ENCODE measurements around the gene MAPKAPK2.

MAPKAPK2 gene

GRCh38 chr1:206706806-206707366 is 22.2 kb downstream of the MAPKAPK2 start:
- peaks cover 71% of the 10 kb centered on the region for H4K20me1 ChIP-seq (ENCODE audit: insufficient read depth, low read length, poor library complexity, severe bottlenecking)
- peaks cover 62% of the 10 kb centered on the region for H3K4me1 ChIP-seq (ENCODE audit: insufficient read depth, low read length, poor library complexity, severe bottlenecking)
- no peak overlapping the region for H3K4me3 ChIP-seq (ENCODE audit: low read length, poor library complexity, severe bottlenecking)
- no peaks in the 10 kb centered on the region; the same call in 1 of the 2 replicates for H3K36me3 ChIP-seq (ENCODE audit: insufficient read depth, low read length)
- TF ChIP-seq EZH2phosphoT487 (IDR thresholded peaks at IDR 0.05; ENCODE audit: borderline replicate concordance) (no peak), CTCF (conservative IDR thresholded peaks at IDR 0.05; ENCODE audit: low read length) (no peak)
- no peaks in the 10 kb centered on the region for H3K27me3 ChIP-seq (ENCODE audit: insufficient read depth, low read length, poor library complexity, severe bottlenecking)
- H3K4me2 ChIP-seq (ENCODE audit: low read depth, low read length, poor library complexity, severe bottlenecking), result no peak overlapping the region
- H3K9me3 ChIP-seq (ENCODE audit: insufficient read depth, low read depth, low read length), result no peaks in the 10 kb centered on the region
- no peaks in the 10 kb centered on the region for H3F3A ChIP-seq (ENCODE audit: low read depth)
- H2AFZ ChIP-seq (ENCODE audit: low read length), result no peak overlapping the region
- peaks cover 99% of the 10 kb centered on the region for H3K79me2 ChIP-seq (ENCODE audit: insufficient read depth, low read length)
- no peak overlapping the region for H3K9ac ChIP-seq (ENCODE audit: low read depth, low read length, poor library complexity, severe bottlenecking)
- H3K9me2 ChIP-seq (replicated peaks; ENCODE audit: low read depth, low read length), result no peaks in the 10 kb centered on the region

- H4K20me1 ChIP-seq (ENCODE audit: insufficient read depth, low read length, poor library complexity, severe bottlenecking), result peaks cover 65% of the 10 kb centered on the region
- no peaks in the 10 kb centered on the region for H3K9me3 ChIP-seq (ENCODE audit: insufficient read depth, low read depth, low read length)
- H3K36me3 ChIP-seq (ENCODE audit: insufficient read depth, low read length), result no peaks in the 10 kb centered on the region
- TF ChIP-seq EZH2phosphoT487 (IDR thresholded peaks at IDR 0.05; ENCODE audit: borderline replicate concordance), result no peak
- peak; percentile 25; the same call in 1 of the 2 replicates for TF ChIP-seq CTCF (conservative IDR thresholded peaks at IDR 0.05; ENCODE audit: low read length)
- peaks cover 61% of the 10 kb centered on the region for H3K4me1 ChIP-seq (ENCODE audit: insufficient read depth, low read length, poor library complexity, severe bottlenecking)
- peak overlapping the region; percentile 39 for H3K9ac ChIP-seq (ENCODE audit: low read depth, low read length, poor library complexity, severe bottlenecking)
- no peaks in the 10 kb centered on the region for H3K9me2 ChIP-seq (replicated peaks; ENCODE audit: low read depth, low read length)
- no peak overlapping the region for H3K4me3 ChIP-seq (ENCODE audit: low read length, poor library complexity, severe bottlenecking)
- no peaks in the 10 kb centered on the region for H3F3A ChIP-seq (ENCODE audit: low read depth)
- H3K79me2 ChIP-seq (ENCODE audit: insufficient read depth, low read length), result peaks cover 99% of the 10 kb centered on the region
- H3K27me3 ChIP-seq (ENCODE audit: insufficient read depth, low read length, poor library complexity, severe bottlenecking), result no peaks in the 10 kb centered on the region
- H3K4me2 ChIP-seq (ENCODE audit: low read depth, low read length, poor library complexity, severe bottlenecking), result peak overlapping the region; percentile 11
- H2AFZ ChIP-seq (ENCODE audit: low read length), result no peak overlapping the region
These were observed 23.4 kb downstream of the MAPKAPK2 start for GRCh38 chr1:206708058-206708457.

DNA sequence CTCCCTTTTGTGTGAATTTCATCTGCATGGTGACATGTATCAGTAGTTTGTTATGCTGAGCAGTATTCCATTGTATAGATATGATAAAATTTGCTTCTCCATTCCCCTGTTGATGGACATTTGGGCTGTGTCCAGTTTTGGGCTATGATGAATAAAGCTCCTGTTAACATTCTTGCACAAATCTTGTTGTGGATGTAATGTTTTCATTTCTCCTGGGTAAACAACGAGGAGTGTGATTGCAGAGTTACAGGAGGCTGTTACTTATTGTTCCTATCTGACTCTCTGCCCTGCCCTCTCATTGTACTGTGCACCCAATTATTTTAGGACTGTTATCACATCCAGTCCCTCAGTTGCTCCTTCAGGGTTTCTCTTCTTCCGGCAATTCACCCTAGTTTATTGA is 24.2 kb downstream of the MAPKAPK2 start:
- Histone ChIP-seq H3K4me1 (ENCODE audit: insufficient read depth, low read length, poor library complexity, severe bottlenecking) (peaks cover 58% of the 10 kb centered on the region), H2AFZ (ENCODE audit: low read length) (no peak overlapping the region), H3K9ac (ENCODE audit: low read depth, low read length, poor library complexity, severe bottlenecking) (peak overlapping the region; percentile 39), H3K36me3 (ENCODE audit: insufficient read depth, low read length) (no peaks in the 10 kb centered on the region), H3K9me3 (ENCODE audit: insufficient read depth, low read depth, low read length) (no peaks in the 10 kb centered on the region), H3K4me3 (ENCODE audit: low read length, poor library complexity, severe bottlenecking) (no peak overlapping the region), H4K20me1 (ENCODE audit: insufficient read depth, low read length, poor library complexity, severe bottlenecking) (peaks cover 58% of the 10 kb centered on the region), H3F3A (ENCODE audit: low read depth) (no peaks in the 10 kb centered on the region), H3K4me2 (ENCODE audit: low read depth, low read length, poor library complexity, severe bottlenecking) (no peak overlapping the region), H3K9me2 (replicated peaks; ENCODE audit: low read depth, low read length) (no peaks in the 10 kb centered on the region), H3K27me3 (ENCODE audit: insufficient read depth, low read length, poor library complexity, severe bottlenecking) (no peaks in the 10 kb centered on the region), H3K79me2 (ENCODE audit: insufficient read depth, low read length) (peaks cover 99% of the 10 kb centered on the region)
- no peak for TF ChIP-seq EZH2phosphoT487 (IDR thresholded peaks at IDR 0.05; ENCODE audit: borderline replicate concordance)
- TF ChIP-seq CTCF (conservative IDR thresholded peaks at IDR 0.05; ENCODE audit: low read length), result no peak

Measured in Loucy (cell line).